Glutamatergic neuron (in vitro differentiated cells): Measurements from ENCODE around the gene EDNRB. TPM values are rescaled to one million over a fixed set of nuclear protein-coding genes. Genes with fewer than 3 reads are reported as not detected.

ENCODE experiments used
- DNase-seq: peaks from one replicate; pipeline ENCODE4 v3.0.0; 2022
- H3K27ac Mint-ChIP-seq: one replicate; pipeline ENCODE4 v1.8.0; 2020; ENCODE audit warnings: mild to moderate bottlenecking, mixed read lengths, inconsistent platforms; ENCODE audit not compliant: unreplicated experiment
- H3K27me3 Mint-ChIP-seq: one replicate; pipeline ENCODE4 v1.8.0; 2020; ENCODE audit warnings: mild to moderate bottlenecking, moderate library complexity, mixed read lengths, inconsistent platforms; ENCODE audit not compliant: unreplicated experiment
- H3K36me3 Mint-ChIP-seq: one replicate; pipeline ENCODE4 v1.8.0; 2020; ENCODE audit warnings: mild to moderate bottlenecking, mixed read lengths, inconsistent platforms; ENCODE audit not compliant: unreplicated experiment
- H3K4me1 Mint-ChIP-seq: one replicate; pipeline ENCODE4 v1.8.0; 2020; ENCODE audit warnings: mild to moderate bottlenecking, low read depth, mixed read lengths, inconsistent platforms; ENCODE audit not compliant: unreplicated experiment
- H3K4me3 Mint-ChIP-seq: one replicate; pipeline ENCODE4 v1.8.0; 2020; ENCODE audit warnings: mild to moderate bottlenecking, mixed read lengths, inconsistent platforms; ENCODE audit not compliant: unreplicated experiment
- H3K9me3 Mint-ChIP-seq: one replicate; pipeline ENCODE4 v1.8.0; 2020; ENCODE audit warnings: mild to moderate bottlenecking, moderate library complexity, mixed read lengths, inconsistent platforms; ENCODE audit not compliant: unreplicated experiment
- total RNA-seq: library from RNA; stranded (reverse); fragmentation: NEBNext Ultra II Directional; extraction: Animal tissue kit (Norgen Biotek cat#: 25700); gene quantifications from one replicate; pipeline ENCODE4 v1.2.1, GENCODE V29; 2021; ENCODE audit not compliant: unreplicated experiment
- TF ChIP-seq, protein P1 (sequence below): fragments of 200-600 bp; sonication (generic); IDR thresholded peaks from one replicate; pipeline ENCODE4 v1.5.0; 2021; ENCODE audit not compliant: partially characterized antibody, unreplicated experiment

EDNRB gene
- total RNA-seq, 1 donor from 2014 or later = 0.10 TPM

DNA sequence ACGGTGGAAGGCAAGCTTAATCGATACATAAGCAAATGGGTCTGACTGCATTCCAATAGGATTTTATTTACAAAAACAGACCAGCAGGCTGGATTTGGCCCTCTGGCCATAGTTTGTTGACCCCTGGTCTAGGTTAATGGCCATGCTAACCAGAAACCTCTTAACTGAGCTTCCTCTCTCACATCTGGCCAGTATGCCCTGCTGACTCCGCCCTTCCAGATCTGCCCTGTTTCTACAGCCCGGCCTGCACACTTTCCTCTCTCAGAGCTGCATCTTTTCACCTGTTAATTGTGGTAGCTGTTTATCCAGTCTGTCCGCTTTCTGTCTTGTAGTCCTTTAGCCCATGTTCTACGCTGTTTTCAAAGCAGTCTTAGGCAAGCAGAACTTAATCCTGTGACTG lies 25.6 kb downstream of the EDNRB start:
- Mint-ChIP-seq H3K9me3 (peaks cover 2% of the 10 kb centered on the region), H3K4me3 (no peak overlapping the region), H3K36me3 (no peaks in the 10 kb centered on the region), H3K27ac (no peak overlapping the region), H3K4me1 (peaks cover 20% of the 10 kb centered on the region), H3K27me3 (no peaks in the 10 kb centered on the region)
- DNase-seq = no peak
- TF ChIP-seq, protein P1, sequence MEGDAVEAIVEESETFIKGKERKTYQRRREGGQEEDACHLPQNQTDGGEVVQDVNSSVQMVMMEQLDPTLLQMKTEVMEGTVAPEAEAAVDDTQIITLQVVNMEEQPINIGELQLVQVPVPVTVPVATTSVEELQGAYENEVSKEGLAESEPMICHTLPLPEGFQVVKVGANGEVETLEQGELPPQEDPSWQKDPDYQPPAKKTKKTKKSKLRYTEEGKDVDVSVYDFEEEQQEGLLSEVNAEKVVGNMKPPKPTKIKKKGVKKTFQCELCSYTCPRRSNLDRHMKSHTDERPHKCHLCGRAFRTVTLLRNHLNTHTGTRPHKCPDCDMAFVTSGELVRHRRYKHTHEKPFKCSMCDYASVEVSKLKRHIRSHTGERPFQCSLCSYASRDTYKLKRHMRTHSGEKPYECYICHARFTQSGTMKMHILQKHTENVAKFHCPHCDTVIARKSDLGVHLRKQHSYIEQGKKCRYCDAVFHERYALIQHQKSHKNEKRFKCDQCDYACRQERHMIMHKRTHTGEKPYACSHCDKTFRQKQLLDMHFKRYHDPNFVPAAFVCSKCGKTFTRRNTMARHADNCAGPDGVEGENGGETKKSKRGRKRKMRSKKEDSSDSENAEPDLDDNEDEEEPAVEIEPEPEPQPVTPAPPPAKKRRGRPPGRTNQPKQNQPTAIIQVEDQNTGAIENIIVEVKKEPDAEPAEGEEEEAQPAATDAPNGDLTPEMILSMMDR = no peak

DNA sequence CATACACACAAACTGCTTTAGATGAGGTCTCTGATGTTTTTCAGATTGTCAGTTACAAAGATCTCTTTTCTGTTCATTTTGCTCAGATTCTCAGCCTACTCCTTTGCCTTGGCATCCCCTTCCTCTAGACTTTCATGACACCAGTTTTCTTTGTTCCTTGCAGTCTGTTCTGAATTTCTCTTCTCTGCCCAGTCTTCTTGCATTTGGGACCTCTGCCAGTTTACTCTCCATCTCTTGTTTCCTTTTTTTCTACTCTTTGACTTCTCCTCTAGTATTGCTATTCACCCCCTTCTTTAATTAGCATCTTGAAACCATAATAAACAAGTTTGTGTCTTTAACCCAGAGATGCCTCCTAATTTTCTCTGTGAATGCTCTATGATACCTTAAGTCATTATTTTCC lies 26.1 kb downstream of the EDNRB start:
- TF ChIP-seq, protein P1 = no peak
- H3K27ac Mint-ChIP-seq = peak overlapping the region; percentile 9

DNA sequence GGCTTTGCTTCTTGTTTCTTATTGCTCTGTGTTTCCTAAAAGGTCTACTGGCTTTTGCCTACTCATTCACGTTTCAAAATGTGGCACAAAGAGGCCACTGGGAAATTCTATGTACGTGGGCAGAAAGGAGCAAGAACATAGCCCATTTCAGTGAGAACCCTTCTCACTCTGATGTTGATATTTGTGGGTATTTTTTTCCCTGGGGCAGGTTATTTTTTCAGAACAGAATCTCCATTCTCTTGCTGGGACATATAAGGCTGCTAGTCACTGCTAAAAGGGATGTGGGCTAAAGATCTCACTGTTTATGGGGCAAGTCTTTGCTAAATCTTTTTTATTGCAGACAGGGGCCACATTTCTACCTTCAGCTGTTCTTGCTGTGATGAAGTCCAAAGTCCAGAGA lies 27.1 kb downstream of the EDNRB start:
- no peak for DNase-seq
- peaks cover 18% of the 10 kb centered on the region for H3K4me1 Mint-ChIP-seq
- TF ChIP-seq, protein P1 = no peak
- H3K36me3 Mint-ChIP-seq = no peaks in the 10 kb centered on the region
- H3K4me3 Mint-ChIP-seq = peak overlapping the region; percentile 16
- H3K27me3 Mint-ChIP-seq = no peaks in the 10 kb centered on the region
- H3K9me3 Mint-ChIP-seq = peaks cover 4% of the 10 kb centered on the region
- peak overlapping the region; percentile 19 for H3K27ac Mint-ChIP-seq

More for the DNA sequence above, 26.1 kb downstream of the EDNRB start:
- Mint-ChIP-seq H3K4me1 (peaks cover 20% of the 10 kb centered on the region), H3K4me3 (no peak overlapping the region), H3K36me3 (no peaks in the 10 kb centered on the region), H3K9me3 (peaks cover 2% of the 10 kb centered on the region), H3K27me3 (no peaks in the 10 kb centered on the region)
- no peak for DNase-seq

DNA sequence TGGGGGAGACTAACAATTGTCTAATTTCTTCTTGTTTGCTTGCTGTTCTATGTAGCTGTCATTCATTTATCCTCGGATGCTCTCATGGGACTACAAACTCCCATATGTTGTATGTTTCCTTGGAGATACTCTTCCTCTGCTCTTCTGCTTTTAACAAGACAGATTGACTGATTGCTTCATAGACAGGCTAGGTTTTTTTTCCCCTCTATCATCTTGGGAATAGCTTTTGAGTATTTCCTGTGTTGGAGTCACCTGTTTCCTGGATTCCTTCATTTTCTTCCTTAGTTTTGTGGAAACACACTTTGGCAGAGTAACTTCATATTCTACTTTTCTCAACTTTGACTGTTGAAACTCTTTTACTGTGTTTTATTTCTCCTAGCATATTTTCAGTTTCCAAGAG lies 27.6 kb downstream of the EDNRB start:
- H3K36me3 Mint-ChIP-seq = no peaks in the 10 kb centered on the region
- no peaks in the 10 kb centered on the region for H3K27me3 Mint-ChIP-seq
- H3K4me3 Mint-ChIP-seq = peak overlapping the region; percentile 16

DNA sequence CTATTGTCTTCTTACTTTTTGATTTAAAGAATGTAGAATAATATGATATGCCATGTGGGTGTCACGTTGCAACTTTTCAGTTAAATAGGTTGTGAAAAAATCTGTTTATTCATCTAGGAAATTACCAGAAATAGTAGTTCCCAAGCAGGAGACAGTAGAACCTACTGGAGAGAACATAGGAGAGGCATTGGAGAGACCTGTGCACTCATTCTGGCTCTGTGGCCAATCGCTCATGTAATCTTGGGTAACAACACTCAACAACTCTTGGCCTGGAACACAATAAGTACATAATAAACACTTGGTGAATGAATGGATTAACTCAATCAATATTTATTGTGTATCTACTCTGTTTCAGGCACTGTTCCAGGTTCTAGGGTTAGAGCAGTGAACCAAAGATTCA lies 35.3 kb downstream of the EDNRB start:
- Mint-ChIP-seq H3K36me3 (no peaks in the 10 kb centered on the region), H3K4me1 (no peaks in the 10 kb centered on the region), H3K4me3 (no peak overlapping the region), H3K9me3 (peaks cover 2% of the 10 kb centered on the region), H3K27ac (no peak overlapping the region), H3K27me3 (no peaks in the 10 kb centered on the region)
- TF ChIP-seq, protein P1 = no peak
- DNase-seq = no peak

More for the DNA sequence above, 27.6 kb downstream of the EDNRB start:
- Mint-ChIP-seq H3K4me1 (peaks cover 18% of the 10 kb centered on the region), H3K27ac (peak overlapping the region; percentile 19), H3K9me3 (peaks cover 4% of the 10 kb centered on the region)
- DNase-seq = no peak
- TF ChIP-seq, protein P1 = no peak
